Uterus (tissue), 4 donors: Measurements from ENCODE around the gene ETAA1. TPM values are rescaled to one million over a fixed set of nuclear protein-coding genes. Genes with fewer than 3 reads are reported as not detected.

Experiments used
- DNase-seq, 2 donors: peaks; one replicate each; pipeline ENCODE4 v3.0.0-alpha.2; 2019 to 2020
- H3K27ac ChIP-seq, 2 donors: fragments of 200-600 bp; sonication (generic); 1 replicate in 1 of 2; 2 replicates in 1 of 2; pipeline ENCODE4 v1.5.1; 2016 to 2018
- H3K27me3 ChIP-seq, 2 donors: fragments of 200-600 bp; sonication (generic); one replicate each; pipeline ENCODE4 v1.5.1; 2018 to 2019; ENCODE audit warnings: control low read depth in 1 of 2
- H3K36me3 ChIP-seq, 2 donors: fragments of 200-600 bp; sonication (generic); one replicate each; pipeline ENCODE4 v1.5.1; 2019; ENCODE audit warnings: control low read depth in 1 of 2
- H3K4me1 ChIP-seq, 2 donors: fragments of 200-600 bp; sonication (generic); one replicate each; pipeline ENCODE4 v1.5.1; 2018 to 2019; ENCODE audit warnings: control low read depth in 1 of 2
- H3K4me3 ChIP-seq, 2 donors: fragments of 200-600 bp; sonication (generic); 1 replicate in 1 of 2; 2 replicates in 1 of 2; pipeline ENCODE4 v1.5.1; 2018 to 2019; ENCODE audit warnings: mild to moderate bottlenecking in 1 of 2
- H3K9me3 ChIP-seq, 2 donors: fragments of 200-600 bp; sonication (generic); one replicate each; pipeline ENCODE4 v1.5.1; 2019; ENCODE audit warnings: control low read depth in 1 of 2
- CTCF ChIP-seq, 4 experiments: fragments of 200-600 bp in 2 of 4; fragments of 450-650 bp in 2 of 4; sonication (generic) in 2 of 4; IDR thresholded peaks; one replicate each; pipeline ENCODE4 v1.5.1; 2016 to 2019; ENCODE audit warnings: antibody characterized with exemption in 4 of 4, mild to moderate bottlenecking in 2 of 4, moderate library complexity in 1 of 4
- POLR2A ChIP-seq, 2 donors: fragments of 450-650 bp; IDR thresholded peaks; one replicate each; pipeline ENCODE4 v1.6.1; 2016; ENCODE audit warnings: antibody characterized with exemption in 2 of 2, mild to moderate bottlenecking in 1 of 2, moderate library complexity in 1 of 2
- intact Hi-C: fragments of 100-400 bp; cut with DNase I; formaldehyde crosslinking; loops from one replicate; pipeline ENCODE4 v1.15.1; 2023; ENCODE audit warnings: low total_unique reads
- total RNA-seq, 4 donors: library from RNA; depleted of rRNA in 3 of 4; stranded (reverse); fragments of >200 nt in 3 of 4; gene quantifications; one replicate each; pipeline versions ENCODE4 v1.1.0 to v1.2.4, GENCODE V29; 2014 to 2023
- donor health status: DM: yes; HTN: yes; CAD: no.

ETAA1 gene
- total RNA-seq, 4 donors from 2014 or later: 14.6 to 37.6 (median 21.6) TPM

- TF ChIP-seq POLR2A (IDR thresholded peaks at IDR 0.05): no peak
- intact Hi-C loops: no loop called here
- no peaks in the 10 kb centered on the region for H3K9me3 ChIP-seq
Measured at GRCh38 chr2:67408346-67408745, 11.2 kb downstream of the ETAA1 start.

GRCh38 chr2:67412424-67412823 lies 15.3 kb downstream of the ETAA1 start:
- no peak for TF ChIP-seq CTCF (IDR thresholded peaks at IDR 0.05)
- no peak for TF ChIP-seq POLR2A (IDR thresholded peaks at IDR 0.05)
- Histone ChIP-seq H3K9me3 (no peaks in the 10 kb centered on the region), H3K27ac (no peak overlapping the region), H3K27me3 (no peaks in the 10 kb centered on the region), H3K4me1 (no peaks in the 10 kb centered on the region), H3K4me3 (no peak overlapping the region), H3K36me3 (no peaks in the 10 kb centered on the region)
- DNase-seq: no peak
- intact Hi-C loops: no loop called here

More at GRCh38 chr2:67408346-67408745, 11.2 kb downstream of the ETAA1 start:
- H3K27ac ChIP-seq: no peak overlapping the region
- no peaks in the 10 kb centered on the region for H3K36me3 ChIP-seq
- H3K4me1 ChIP-seq: no peaks in the 10 kb centered on the region
- H3K27me3 ChIP-seq: no peaks in the 10 kb centered on the region
- no peak for DNase-seq
- no peak overlapping the region for H3K4me3 ChIP-seq

GRCh38 chr2:67414867-67415266 lies 17.7 kb downstream of the ETAA1 start:
- no peak for DNase-seq
- H3K4me1 ChIP-seq: no peaks in the 10 kb centered on the region
- no peak overlapping the region for H3K27ac ChIP-seq
- no peaks in the 10 kb centered on the region for H3K27me3 ChIP-seq
- H3K36me3 ChIP-seq: no peaks in the 10 kb centered on the region
- H3K4me3 ChIP-seq: no peak overlapping the region
- intact Hi-C loops: no loop called here
- no peak for TF ChIP-seq POLR2A (IDR thresholded peaks at IDR 0.05)
- no peak for TF ChIP-seq CTCF (IDR thresholded peaks at IDR 0.05)
- no peaks in the 10 kb centered on the region for H3K9me3 ChIP-seq

GRCh38 chr2:67416136-67416535 lies 19.0 kb downstream of the ETAA1 start:
- H3K4me3 ChIP-seq: no peak overlapping the region
- no peaks in the 10 kb centered on the region for H3K27me3 ChIP-seq
- no peak for DNase-seq
- intact Hi-C loops: no loop called here
- TF ChIP-seq POLR2A (IDR thresholded peaks at IDR 0.05) (no peak), CTCF (IDR thresholded peaks at IDR 0.05) (no peak)
- no peaks in the 10 kb centered on the region for H3K36me3 ChIP-seq
- no peaks in the 10 kb centered on the region for H3K4me1 ChIP-seq
- H3K27ac ChIP-seq: no peak overlapping the region
- no peaks in the 10 kb centered on the region for H3K9me3 ChIP-seq

- Histone ChIP-seq H3K4me3 (no peak overlapping the region), H3K36me3 (no peaks in the 10 kb centered on the region), H3K27ac (no peak overlapping the region), H3K4me1 (no peaks in the 10 kb centered on the region), H3K9me3 (peaks cover 0 to 16% of the 10 kb centered on the region in 2 donors), H3K27me3 (no peaks in the 10 kb centered on the region)
- intact Hi-C loops: no loop called here
- TF ChIP-seq CTCF (IDR thresholded peaks at IDR 0.05): no peak
- TF ChIP-seq POLR2A (IDR thresholded peaks at IDR 0.05): no peak
- DNase-seq: no peak
Measured at GRCh38 chr2:67423489-67423888, 26.4 kb downstream of the ETAA1 start.

- Histone ChIP-seq H3K4me3 (no peak overlapping the region), H3K27me3 (no peaks in the 10 kb centered on the region), H3K4me1 (no peaks in the 10 kb centered on the region), H3K27ac (no peak overlapping the region), H3K36me3 (no peaks in the 10 kb centered on the region), H3K9me3 (no peaks in the 10 kb centered on the region)
- intact Hi-C loops: no loop called here
- no peak for DNase-seq
- TF ChIP-seq POLR2A (IDR thresholded peaks at IDR 0.05) (no peak), CTCF (IDR thresholded peaks at IDR 0.05) (no peak)
Measured at GRCh38 chr2:67436221-67436620, 39.1 kb downstream of the ETAA1 start.
